GM11168 (cell line): ENCODE data around the gene ROMO1.
"Not testable (repeated sequence)": the region's sequence is repeated elsewhere in the genome, so short reads cannot be mapped to it uniquely, and the experiment has no call there.

Experiments
- in situ Hi-C: fragments of 300-500 bp; cut with MboI; formaldehyde crosslinking; loops from one replicate; pipeline ENCODE4 v1.12.0; 2022; ENCODE audit warnings: low sequenced_read_pairs; ENCODE audit not compliant: unreplicated experiment

Gene ROMO1

DNA sequence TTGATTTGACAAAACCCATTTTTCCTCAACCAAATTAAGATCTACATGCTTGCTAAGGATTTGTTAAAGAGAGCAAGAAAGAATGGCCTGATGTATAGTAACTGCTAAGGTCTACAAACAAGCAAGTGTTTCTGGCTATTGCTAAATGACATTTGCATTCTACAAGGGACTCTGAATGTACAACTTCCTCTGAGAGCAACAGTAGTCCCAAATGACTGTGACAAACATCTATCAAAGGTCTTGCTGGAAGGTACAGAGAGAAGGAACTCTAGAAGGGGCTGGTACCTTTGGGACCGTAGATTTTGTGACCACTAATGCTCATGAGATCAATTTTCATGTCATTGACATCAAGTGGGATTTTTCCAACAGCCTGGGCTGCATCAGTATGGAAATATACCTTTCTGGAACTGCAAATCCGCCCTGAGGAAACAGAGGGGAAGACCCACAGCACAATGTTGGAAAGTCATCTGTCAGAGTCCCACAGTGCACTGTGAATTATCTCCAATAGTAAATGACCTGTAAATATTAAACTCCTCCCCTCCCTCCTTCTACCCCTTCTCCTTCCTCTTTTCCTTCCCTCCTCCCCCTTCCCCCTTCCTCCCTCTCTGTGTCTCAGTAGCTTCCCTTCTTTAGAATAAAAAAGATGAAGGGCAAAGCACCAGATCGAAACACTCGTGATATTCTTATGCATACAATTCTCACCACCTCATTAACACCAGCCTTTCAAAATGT lies 18.6 kb upstream of the ROMO1 start:
- in situ Hi-C loops, result no loop called here

DNA sequence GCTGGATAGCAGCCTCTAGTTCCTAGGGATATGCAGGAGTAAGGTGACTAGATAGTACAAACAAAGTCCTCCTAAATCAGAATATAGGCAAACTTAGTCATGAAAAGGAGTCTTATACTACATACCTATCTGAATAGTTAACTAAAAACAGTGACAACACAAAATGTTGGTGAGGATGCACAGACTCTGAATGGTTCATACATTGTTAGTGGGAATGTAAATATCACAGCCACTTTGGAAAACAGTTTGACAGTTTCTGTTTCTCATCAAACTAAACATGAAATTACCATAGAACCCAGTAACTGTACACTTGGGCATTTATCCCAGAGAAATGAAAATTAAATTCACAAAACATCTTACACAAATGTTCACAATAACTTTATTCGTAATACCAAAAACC lies 17.2 kb upstream of the ROMO1 start:
- in situ Hi-C loops, result no loop called here

DNA sequence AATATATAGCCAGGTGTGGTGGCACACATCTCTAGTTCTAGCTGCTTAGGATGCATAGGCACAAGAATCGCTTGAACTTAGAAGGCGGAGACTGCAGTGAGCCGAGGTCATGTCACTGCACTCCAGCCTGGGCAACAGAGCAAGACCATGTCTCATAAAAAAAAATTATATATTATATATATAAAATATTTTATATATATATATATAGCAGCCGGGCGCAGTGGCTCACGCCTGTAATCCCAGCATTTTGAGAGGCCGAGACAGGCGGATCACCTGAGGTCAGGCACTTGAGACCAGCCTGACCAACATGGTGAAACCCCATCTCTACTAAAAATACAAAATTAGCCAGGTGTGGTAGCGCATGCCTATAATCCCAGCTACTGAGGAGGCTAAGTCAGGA lies 13.8 kb upstream of the ROMO1 start:
- in situ Hi-C loops, result not testable (repeated sequence)

DNA sequence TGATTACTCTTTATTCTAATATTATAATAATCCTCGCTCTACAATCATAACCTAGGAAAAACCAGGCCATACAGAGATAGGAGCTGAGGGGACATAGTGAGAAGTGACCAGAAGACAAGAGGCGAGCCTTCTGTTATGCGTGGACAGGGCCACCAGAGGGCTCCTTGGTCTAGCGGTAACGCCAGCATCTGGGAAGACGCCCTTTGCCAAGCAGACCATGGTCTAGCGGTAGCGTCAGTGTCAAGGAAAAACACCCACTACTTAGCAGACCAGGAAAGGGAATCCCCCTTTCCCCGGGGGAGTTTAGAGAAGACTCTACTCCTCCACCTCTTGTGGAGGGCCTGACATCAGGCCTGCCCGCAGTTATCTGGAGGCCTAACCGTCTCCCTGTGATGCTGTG lies 12.3 kb upstream of the ROMO1 start:
- in situ Hi-C loops, result not testable (repeated sequence)

DNA sequence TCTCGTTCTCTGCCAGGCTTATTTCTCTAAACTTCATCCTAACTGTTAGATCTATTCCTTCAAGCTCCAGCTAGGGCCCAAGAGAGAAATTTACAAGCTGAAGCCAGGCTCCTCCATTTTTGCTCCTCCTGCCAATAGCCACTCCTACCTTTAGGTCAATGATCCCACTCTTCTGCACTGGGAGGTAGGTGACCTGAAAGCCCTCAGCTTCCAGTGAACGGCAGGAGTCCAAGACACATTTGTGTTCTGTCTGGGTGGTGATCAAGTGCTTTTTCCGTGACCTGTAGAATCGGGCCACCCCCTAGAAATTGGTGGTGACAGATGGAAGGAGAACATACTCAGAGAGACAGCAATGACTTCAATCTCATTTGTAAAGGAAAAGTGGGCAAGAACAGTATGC lies 8.9 kb upstream of the ROMO1 start:
- in situ Hi-C loops, result loop anchor here (10.0 kb wide), 1 partner anchor 225 kb away; no protein-coding TSS in a partner anchor

DNA sequence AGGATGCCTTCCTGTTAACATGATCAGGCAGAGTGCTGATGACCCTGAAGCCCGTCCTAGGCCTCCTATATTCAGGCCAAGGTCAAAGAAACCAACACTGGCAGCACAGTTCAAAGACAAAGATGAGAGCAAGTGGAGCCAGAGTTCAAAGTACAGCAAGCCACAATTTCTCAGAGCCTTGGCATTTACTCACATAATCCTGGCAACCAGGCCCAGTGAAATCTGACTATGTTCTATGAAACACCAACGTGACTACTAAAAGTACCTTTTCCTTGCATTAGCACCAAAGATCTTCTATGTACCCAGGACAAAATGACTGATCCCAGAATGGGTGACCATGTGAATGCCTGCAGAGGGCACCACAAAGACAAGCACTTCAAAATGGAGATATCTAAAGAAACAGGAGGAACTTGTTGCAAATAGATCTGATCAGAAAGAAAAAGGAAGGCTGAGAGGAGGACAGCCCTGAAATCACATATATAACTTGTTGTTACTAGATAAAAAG lies 3.9 kb upstream of the ROMO1 start:
- in situ Hi-C loops, result loop anchor here (10.0 kb wide), 1 partner anchor 230 kb away; no protein-coding TSS in a partner anchor

DNA sequence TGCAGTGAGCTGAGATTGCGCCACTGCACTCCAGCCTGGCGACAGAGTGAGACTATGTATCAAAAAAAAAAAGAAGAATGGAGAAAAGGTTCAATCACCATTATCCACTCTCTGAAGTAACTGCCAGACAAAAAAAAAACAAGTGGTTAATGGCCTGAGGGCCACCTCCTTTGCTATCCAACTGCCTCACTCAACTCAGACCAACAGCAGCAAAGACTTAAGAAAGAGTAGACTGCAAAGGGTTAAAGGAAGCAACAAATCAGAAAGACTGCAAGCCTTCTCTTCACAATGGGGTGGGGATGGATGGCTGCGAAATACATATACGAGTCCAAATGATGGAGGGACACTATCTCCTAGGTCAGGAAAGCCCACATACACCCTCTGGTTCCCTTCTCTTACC lies 3.2 kb upstream of the ROMO1 start:
- in situ Hi-C loops, result loop anchor here (10.0 kb wide), 1 partner anchor 231 kb away; no protein-coding TSS in a partner anchor

DNA sequence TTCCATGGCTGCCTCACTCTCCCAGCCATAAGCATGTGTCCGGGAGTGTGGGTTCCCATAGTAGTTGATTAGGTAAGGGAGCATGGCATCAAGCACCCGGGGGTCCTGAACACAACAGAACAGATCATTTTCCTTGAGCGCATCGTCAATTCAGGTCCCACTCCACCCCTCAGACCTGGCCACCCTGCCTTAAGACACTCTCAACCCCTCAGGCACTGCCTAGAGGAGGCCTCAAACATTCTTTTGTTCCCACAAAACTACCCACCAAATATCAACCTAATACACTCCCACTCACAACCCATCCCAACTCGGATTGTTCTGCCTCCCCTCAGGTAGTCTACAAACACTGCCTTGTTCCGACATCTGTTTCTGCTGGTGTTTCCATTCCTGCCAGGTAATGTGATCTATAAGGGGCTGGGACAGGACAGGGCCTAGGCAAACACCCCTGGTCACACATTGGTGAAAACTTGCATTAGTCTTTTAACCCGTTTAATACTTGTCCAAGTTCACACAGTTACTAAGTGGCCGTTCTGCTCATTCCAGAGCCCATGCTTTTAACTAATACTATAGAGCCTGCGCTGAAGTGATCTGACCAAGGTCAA lies 1.4 kb upstream of the ROMO1 start:
- in situ Hi-C loops, result loop anchor here (10.0 kb wide), 1 partner anchor 233 kb away; no protein-coding TSS in a partner anchor

DNA sequence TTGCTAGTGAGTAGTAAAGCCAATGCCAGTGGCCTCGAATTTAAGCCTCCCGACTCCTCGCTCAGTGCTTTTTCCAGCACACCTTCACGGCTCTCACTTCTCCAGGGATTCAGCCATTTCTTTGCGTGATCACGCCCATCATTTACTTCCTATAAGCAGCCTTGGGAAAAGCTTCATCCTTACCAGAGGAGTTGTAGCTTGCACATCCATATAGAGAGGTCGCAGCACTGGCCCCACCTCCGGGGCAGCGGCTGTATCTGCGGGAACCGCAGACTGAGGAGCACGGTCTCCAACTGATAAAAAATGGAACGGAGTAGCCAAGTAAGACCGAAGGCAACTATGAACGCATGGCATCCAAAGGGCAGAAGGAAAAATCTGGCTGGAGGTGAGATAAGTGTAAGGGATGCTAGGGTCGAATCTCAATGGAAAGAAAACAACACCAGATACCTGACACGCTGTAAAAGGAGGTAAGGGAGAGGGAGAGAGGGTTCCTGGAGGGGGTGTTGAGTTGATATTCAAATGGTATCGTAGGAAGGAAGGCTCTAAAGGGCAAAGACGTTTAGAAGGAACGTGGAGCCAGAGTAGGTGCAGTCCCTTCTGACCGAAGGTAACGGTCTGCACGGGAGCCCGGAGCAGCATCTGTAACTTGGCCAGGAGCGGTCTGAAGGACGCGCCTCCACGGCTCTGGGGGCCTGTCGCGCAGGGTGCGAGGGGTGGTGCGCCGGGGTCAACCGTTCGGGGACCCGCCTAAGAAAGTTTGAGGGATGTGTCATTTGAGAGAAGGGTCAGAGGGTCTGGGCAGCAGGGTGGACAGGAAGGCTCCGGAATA lies 693 bp upstream of the ROMO1 start:
- in situ Hi-C loops, result loop anchor here (10.0 kb wide), 1 partner anchor 234 kb away; no protein-coding TSS in a partner anchor

DNA sequence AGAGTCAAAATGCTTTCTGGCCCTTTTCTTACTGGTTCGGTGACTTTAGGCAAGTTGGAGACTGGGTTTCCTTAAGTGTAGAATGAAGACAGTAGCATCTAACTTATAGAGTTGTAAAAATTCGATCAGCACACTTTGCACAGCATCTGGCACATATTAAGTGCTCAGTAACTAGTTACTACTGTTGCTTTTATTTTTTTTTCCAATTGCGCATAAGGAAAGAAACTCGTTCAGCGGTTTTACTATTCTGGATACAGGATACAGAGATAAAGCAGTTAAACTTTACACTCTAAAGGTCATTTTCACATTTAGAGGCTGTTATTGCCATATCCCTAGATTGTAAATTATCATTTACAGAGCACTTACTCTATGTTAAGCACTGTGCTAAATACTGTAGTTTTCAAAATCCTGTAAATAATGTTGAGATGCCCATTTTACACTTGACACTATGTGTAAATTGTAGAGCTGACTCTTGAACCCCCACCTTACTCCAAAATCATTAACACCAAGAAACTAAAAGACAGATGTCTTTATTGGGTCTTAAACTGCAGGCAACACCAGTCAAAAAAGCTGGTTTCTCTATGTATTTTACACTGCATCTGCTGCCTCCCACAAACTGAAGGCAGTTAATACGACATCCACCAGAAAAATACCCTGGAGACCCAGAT lies 886 bp downstream of the ROMO1 start:
- in situ Hi-C loops, result loop anchor here (10.0 kb wide), 1 partner anchor 235 kb away; no protein-coding TSS in a partner anchor

DNA sequence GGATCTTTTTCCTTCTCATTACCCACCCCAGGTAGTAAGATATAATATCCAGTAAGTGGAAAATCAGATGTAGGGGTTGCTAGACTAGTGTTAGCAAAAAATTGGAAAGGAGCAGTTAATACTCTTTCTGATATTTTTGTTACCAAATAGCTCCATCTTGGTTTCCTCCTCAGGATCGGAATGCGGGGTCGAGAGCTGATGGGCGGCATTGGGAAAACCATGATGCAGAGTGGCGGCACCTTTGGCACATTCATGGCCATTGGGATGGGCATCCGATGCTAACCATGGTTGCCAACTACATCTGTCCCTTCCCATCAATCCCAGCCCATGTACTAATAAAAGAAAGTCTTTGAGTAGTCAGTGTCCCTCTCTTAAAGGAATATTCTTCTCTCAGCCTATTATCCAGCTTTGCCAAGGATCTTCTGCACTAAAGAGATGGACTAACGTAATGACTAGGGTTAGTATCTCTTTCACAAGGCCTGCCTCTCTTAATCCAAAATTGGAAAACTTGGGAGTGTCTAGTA lies 1.5 kb downstream of the ROMO1 start:
- in situ Hi-C loops, result no loop called here

DNA sequence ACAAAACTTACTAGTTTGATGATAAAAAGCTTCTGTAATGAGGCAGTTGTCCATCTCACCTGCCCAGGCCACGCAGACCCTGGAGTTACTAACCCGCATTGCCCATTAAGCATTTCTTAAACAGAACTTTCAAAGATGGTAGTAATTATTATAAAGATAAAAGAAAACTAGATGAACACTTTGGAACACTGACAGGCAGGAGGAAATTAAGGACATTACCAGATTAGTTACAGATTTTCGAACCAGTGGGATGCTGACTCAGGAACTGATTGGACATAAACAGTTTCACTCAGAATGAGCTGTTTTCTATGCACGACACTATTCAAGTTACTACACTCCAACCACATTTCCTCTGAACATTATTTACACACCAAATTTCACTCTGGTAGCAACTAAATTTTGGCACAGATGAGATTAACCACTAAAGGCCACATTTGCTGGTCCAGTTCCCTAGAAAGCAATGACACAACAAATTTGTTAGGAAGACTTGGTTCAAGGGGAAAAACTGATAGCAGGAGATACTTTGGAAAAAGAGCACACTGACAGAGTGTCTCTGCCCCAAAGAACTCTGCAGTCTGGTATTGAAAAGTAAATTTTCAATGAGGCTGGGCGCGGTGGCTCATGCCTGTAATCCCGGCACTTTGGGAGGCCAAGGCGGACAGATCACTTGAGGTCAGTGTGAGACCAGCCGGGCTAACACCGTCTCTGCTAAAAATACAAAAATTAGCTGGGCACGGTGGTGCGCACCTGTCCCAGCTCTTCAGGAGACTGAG lies 3.0 kb downstream of the ROMO1 start:
- in situ Hi-C loops, result no loop called here

DNA sequence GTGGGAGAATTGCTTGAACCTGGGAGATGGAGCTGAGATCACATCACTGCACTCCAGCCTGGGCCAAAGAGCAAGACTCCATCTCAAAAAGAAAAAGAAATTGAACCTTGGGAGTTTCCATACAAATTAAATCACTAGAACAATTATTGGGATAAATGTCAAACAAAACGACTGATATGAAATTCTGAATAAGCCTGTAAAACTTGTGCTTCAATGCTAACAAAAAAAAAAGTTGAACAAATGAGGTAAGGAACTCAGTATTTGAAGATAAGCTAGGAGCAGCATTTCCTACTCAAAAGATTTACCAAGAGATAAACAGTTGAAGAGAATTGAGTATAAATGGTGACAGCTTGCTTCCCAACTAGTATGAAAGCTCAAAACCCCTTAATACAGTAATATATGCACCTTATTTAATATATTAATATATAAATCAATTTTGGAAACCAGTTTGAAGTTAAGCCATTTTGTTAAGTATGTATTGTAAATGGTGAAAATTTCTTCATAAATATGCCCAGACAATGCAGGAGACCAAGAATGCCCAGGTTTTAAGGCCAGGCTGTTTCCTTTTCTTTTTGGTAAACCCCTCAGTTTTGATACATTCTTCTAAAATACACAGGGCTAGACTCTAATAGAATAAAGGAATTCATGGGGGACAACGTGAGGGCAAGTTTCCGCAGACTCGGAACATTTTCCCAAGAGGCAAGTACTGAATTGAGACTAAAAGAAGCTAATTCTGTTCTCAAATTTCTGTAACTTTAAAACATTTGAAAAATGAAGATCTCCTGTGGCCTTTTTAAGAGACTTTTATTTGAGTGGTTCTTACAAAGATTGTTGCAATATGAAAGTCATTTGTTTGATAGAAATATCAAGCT lies 3.9 kb downstream of the ROMO1 start:
- in situ Hi-C loops, result no loop called here

DNA sequence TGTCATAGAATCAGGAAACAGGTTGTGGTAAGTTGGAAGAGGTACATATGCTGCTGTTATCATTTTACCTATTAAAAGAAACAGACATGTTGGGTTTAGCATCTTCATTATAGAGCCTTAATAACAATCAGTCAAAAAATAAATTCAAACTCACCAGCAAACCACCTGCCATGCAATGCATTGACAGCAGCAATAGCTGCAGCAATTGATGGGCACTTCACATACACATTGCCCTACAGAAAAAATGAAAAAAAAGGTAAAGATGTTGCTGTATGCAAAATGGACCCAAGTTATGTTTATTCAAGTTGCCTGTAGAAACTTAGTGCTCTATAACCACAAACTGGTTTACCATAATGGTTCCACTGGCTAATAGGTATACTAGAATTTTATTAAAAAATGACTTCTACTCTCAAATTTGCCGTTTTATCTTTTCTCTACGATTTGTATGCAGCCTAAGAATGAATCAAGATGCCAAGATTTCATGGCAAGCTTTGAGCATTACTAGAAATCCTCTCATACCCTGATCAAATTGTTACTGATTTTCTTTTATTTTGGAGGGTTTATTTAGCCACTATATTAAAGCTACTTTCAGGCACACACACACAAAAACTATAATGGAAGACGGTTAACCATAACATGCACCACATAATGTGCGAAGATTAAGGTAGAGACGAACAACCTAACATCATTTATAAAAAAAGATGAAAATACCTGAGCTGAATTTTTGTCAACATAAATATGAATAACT lies 5.5 kb downstream of the ROMO1 start:
- in situ Hi-C loops, result no loop called here

DNA sequence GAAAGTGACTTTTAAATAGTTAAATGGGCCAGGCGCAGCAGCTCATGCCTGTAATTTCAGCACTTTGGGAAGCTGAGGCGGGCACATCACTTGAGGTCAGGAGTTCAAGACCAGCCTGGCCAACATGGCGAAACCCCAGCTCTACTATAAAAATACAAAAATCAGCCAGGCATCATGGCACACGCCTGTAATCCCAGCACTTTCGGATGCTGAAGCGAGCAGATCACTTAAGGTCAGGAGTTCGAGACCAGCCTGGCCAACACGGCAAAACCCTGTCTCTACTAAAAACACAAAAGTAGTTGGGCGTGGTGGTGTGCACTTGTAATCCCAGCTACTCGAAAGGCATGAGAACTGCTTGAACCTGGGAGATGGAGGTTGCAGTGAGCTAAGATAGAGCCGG lies 6.7 kb downstream of the ROMO1 start:
- in situ Hi-C loops, result not testable (repeated sequence)

DNA sequence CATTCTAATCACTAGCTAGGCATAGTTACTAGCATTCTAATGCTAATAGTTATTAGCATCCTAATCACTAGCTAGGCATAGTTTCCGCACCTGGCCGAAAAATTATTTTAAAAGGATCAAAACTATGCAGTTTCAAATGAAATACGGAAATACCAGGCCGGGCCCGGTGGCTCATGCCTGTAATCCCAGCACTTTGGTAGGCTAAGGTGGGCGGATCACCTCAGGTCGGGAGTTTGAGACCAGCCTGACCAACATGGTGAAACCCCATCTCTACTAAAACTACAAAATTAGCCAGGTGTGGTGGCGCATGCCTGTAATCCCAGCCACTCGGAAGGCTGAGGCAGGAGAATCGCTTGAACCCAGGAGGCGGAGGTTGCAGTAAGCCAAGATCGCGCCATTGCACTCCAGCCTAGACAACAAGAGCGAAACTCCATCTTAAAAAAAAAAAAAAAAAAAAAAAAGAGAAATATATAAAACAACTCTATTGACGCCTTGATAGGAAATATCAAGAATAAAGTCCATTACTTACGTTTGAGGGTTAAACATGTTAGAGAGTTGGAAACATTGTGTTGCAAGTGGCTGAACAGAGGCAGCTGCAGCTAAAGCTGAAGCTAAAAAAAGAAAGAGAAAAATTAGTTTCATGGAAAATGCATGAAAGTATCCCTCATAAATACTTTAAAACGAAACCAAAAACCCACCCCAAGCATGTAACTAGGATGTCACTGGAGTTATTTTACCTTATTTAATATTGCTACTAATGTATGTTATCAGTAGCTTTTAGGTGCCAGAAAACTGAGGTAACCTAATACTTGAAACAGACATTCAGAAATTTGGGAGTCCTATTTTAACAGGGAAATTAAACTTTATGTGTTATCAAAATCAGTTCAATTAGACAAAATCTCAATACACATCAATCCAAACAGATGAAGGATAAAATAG lies 7.7 kb downstream of the ROMO1 start:
- in situ Hi-C loops, result not testable (repeated sequence)
